CD4-positive, alpha-beta memory T cell (primary cell): ENCODE results near the gene IGFBP6. TPM values are rescaled to one million over a fixed set of nuclear protein-coding genes. Genes with fewer than 3 reads are reported as not detected.

Experiments used
- CTCF ChIA-PET: fragments of 350-600 bp; sonication (Branson Sonifier 250); formaldehyde crosslinking; loops from one replicate; lab custom pipeline; 2021; ENCODE audit warnings: inconsistent platforms; ENCODE audit not compliant: partially characterized antibody; lab: Charles Lee
- POLR2A ChIA-PET: fragments of 350-600 bp; sonication (Branson Sonifier 250); formaldehyde crosslinking; loops from one replicate; lab custom pipeline; 2021; ENCODE audit not compliant: partially characterized antibody; lab: Charles Lee
- DNase-seq, 5 donors: peaks; one replicate each; pipeline versions ENCODE4 v3.0.0 to v3.0.0-alpha.2; 2020 to 2022; ENCODE audit warnings: mixed read lengths in 1 of 5
- H3K27ac ChIP-seq: one replicate; pipeline ENCODE4 v1.7.0; 2013; ENCODE audit warnings: low read depth, low read length
- H3K27me3 ChIP-seq: 2 replicates; pipeline ENCODE4 v1.7.0; 2013; ENCODE audit warnings: mild to moderate bottlenecking, low read length, moderate library complexity; ENCODE audit not compliant: insufficient read depth
- H3K36me3 ChIP-seq: 2 replicates; pipeline ENCODE4 v1.7.0; 2013; ENCODE audit warnings: mild to moderate bottlenecking, low read length, moderate library complexity; ENCODE audit not compliant: insufficient read depth
- H3K4me1 ChIP-seq: 2 replicates; pipeline ENCODE4 v1.7.0; 2013; ENCODE audit warnings: mild to moderate bottlenecking, low read length, moderate library complexity; ENCODE audit not compliant: insufficient read depth
- H3K4me3 ChIP-seq, 2 donors: one replicate each; pipeline ENCODE4 v1.7.0; 2013; ENCODE audit warnings: low read length in 2 of 2, mild to moderate bottlenecking in 1 of 2
- H3K9me3 ChIP-seq, 2 donors: one replicate each; pipeline ENCODE4 v1.7.0; 2013; ENCODE audit warnings: low read length in 2 of 2, control low read depth in 1 of 2; ENCODE audit not compliant: control insufficient read depth in 1 of 2
- H3K27ac Mint-ChIP-seq, 7 donors: one replicate each; pipeline ENCODE4 v1.8.0; 2020 to 2021; ENCODE audit warnings: mixed read lengths in 7 of 7, mild to moderate bottlenecking in 6 of 7, inconsistent platforms in 3 of 7, moderate library complexity in 3 of 7
- H3K27me3 Mint-ChIP-seq, 2 donors: one replicate each; pipeline ENCODE4 v1.8.0; 2020 to 2021; ENCODE audit warnings: mixed read lengths in 2 of 2
- H3K36me3 Mint-ChIP-seq, 2 donors: one replicate each; pipeline ENCODE4 v1.8.0; 2020 to 2021; ENCODE audit warnings: mixed read lengths in 2 of 2, inconsistent platforms in 1 of 2, mild to moderate bottlenecking in 1 of 2
- H3K4me1 Mint-ChIP-seq, 4 donors: one replicate each; pipeline ENCODE4 v1.8.0; 2020 to 2021; ENCODE audit warnings: mixed read lengths in 4 of 4, mild to moderate bottlenecking in 1 of 4
- H3K4me3 Mint-ChIP-seq, 8 donors: one replicate each; pipeline ENCODE4 v1.8.0; 2020 to 2021; ENCODE audit warnings: mixed read lengths in 8 of 8, mild to moderate bottlenecking in 7 of 8, moderate library complexity in 6 of 8, inconsistent platforms in 3 of 8
- H3K9me3 Mint-ChIP-seq, 8 donors: one replicate each; pipeline ENCODE4 v1.8.0; 2020 to 2021; ENCODE audit warnings: mixed read lengths in 8 of 8, mild to moderate bottlenecking in 5 of 8, inconsistent platforms in 3 of 8, moderate library complexity in 1 of 8
- intact Hi-C: fragments of 100-400 bp; cut with micrococcal nuclease; formaldehyde crosslinking; loops from one replicate; pipeline ENCODE4 v1.15.1; 2023
- polyA plus RNA-seq, 2 donors: library from polyadenylated mRNA; unstranded; fragments of 300-500 nt; fragmentation: Illumina TruSeq; gene quantifications; one replicate each; pipeline ENCODE4 v1.2.3, GENCODE V29; 2021
- total RNA-seq, 2 experiments: library from RNA; stranded (reverse); gene quantifications; one replicate each; pipeline ENCODE4 v1.2.3, GENCODE V29; 2021

IGFBP6 gene
- total and polyA plus RNA-seq, 4 experiments from 2014 or later = 0.53 to 1.5 (median 0.61) TPM; not detected in 1

GRCh38 chr12:53101931-53102781 is 4.7 kb downstream of the IGFBP6 start:
- Mint-ChIP-seq H3K9me3 (no peaks in the 10 kb centered on the region), H3K4me3 (peak overlapping the region in 3 of 8 donors; percentile 23 to 74 (median 46)), H3K36me3 (peaks cover 0 to 2% of the 10 kb centered on the region in 2 donors), H3K4me1 (peaks cover 35 to 68% (median 49%) of the 10 kb centered on the region in 4 donors), H3K27me3 (no peaks in the 10 kb centered on the region), H3K27ac (peak overlapping the region; percentile 41 to 95 (median 84))
- CTCF ChIA-PET = interaction anchor here (0.6 to 14.7 kb wide), 12 partner anchors 10 to 194 kb away, joined by 3 to 511 read pairs (median 3); partner anchors contain the start of gene SPRYD3
- POLR2A ChIA-PET = interaction anchor here (1.1 to 3.1 kb wide), 9 partner anchors 10 to 99 kb away, joined by 3 to 40 read pairs (median 6); partner anchors contain the start of genes CSAD, SPRYD3 and ZNF740
- intact Hi-C loops = no loop called here
- Histone ChIP-seq H3K4me3 (no peak overlapping the region), H3K27me3 (no peaks in the 10 kb centered on the region), H3K4me1 (peaks cover 53% of the 10 kb centered on the region), H3K9me3 (no peaks in the 10 kb centered on the region), H3K36me3 (no peaks in the 10 kb centered on the region), H3K27ac (peak overlapping the region; percentile 24)
- no peak for DNase-seq

GRCh38 chr12:53102883-53103807 is 5.7 kb downstream of the IGFBP6 start, which contains the start of gene SOAT2:
Gene SOAT2 (plus strand): TSS chr12:53103486. CDS start chr12:53103578, 92 bp downstream.
- intact Hi-C loops = loop anchor here (1.0 kb wide), 1 partner anchor 37 kb away; no protein-coding TSS in a partner anchor
- Histone ChIP-seq H3K4me1 (peaks cover 45% of the 10 kb centered on the region), H3K27me3 (no peaks in the 10 kb centered on the region), H3K36me3 (no peaks in the 10 kb centered on the region), H3K27ac (peak within 1 kb of the TSS; percentile 24), H3K9me3 (no peaks in the 10 kb centered on the region), H3K4me3 (no peak within 1 kb of the TSS)
- Mint-ChIP-seq H3K4me3 (peak within 1 kb of the TSS; percentile 51 to 82 (median 72)), H3K4me1 (peaks cover 32 to 63% (median 44%) of the 10 kb centered on the region in 4 donors), H3K27me3 (no peaks in the 10 kb centered on the region), H3K27ac (peak within 1 kb of the TSS; percentile 76 to 95 (median 86)), H3K9me3 (no peaks in the 10 kb centered on the region), H3K36me3 (peaks cover 0 to 2% of the 10 kb centered on the region in 2 donors)
- CTCF ChIA-PET = interaction anchor here (0.5 to 14.7 kb wide), 15 partner anchors 11 to 218 kb away, joined by 3 to 511 read pairs (median 3); partner anchors contain the start of genes AAAS, EIF4B and SPRYD3
- DNase-seq = peak; percentile 48 to 77 (median 58)
- POLR2A ChIA-PET = interaction anchor here (0.8 to 3.1 kb wide), 11 partner anchors 9 to 398 kb away, joined by 3 to 40 read pairs (median 4); partner anchors contain the start of genes CSAD, EIF4B, SPRYD3 and TARBP2

GRCh38 chr12:53103860-53104305 is 6.4 kb downstream of the IGFBP6 start:
- peak overlapping the region; percentile 22 for H3K27ac ChIP-seq
- H3K9me3 ChIP-seq = no peaks in the 10 kb centered on the region
- H3K4me1 ChIP-seq = peaks cover 37% of the 10 kb centered on the region
- Mint-ChIP-seq H3K4me1 (peaks cover 25 to 55% (median 37%) of the 10 kb centered on the region in 4 donors), H3K36me3 (peaks cover 0 to 2% of the 10 kb centered on the region in 2 donors), H3K27me3 (no peaks in the 10 kb centered on the region), H3K27ac (peak overlapping the region; percentile 70 to 93 (median 81)), H3K4me3 (peak overlapping the region; percentile 48 to 78 (median 68)), H3K9me3 (no peaks in the 10 kb centered on the region)
- peak in 4 of 5 donors; percentile 20 to 32 (median 24) for DNase-seq
- POLR2A ChIA-PET = interaction anchor here (0.7 to 3.1 kb wide), 8 partner anchors 9 to 493 kb away, joined by 3 to 40 read pairs (median 5); partner anchors contain the start of genes CSAD, EIF4B, SPRYD3 and TARBP2
- no peak overlapping the region for H3K4me3 ChIP-seq
- no peaks in the 10 kb centered on the region for H3K36me3 ChIP-seq
- H3K27me3 ChIP-seq = no peaks in the 10 kb centered on the region
- intact Hi-C loops = loop anchor here (1.0 kb wide), 1 partner anchor 38 kb away; no protein-coding TSS in a partner anchor
- CTCF ChIA-PET = interaction anchor here (0.9 to 14.7 kb wide), 6 partner anchors 13 to 218 kb away, joined by 3 to 511 read pairs (median 4); partner anchors contain the start of genes AAAS, EIF4B and SPRYD3

- H3K27me3 ChIP-seq = no peaks in the 10 kb centered on the region
- H3K4me1 ChIP-seq = peaks cover 32% of the 10 kb centered on the region
- DNase-seq = no peak
- H3K4me3 ChIP-seq = no peak overlapping the region
- Mint-ChIP-seq H3K4me1 (peaks cover 19 to 49% (median 31%) of the 10 kb centered on the region in 4 donors), H3K4me3 (peak overlapping the region in 1 of 8 donors; percentile 13), H3K27ac (peak overlapping the region in 3 of 7 donors; percentile 57 to 87 (median 64)), H3K27me3 (no peaks in the 10 kb centered on the region), H3K9me3 (no peaks in the 10 kb centered on the region), H3K36me3 (peaks cover 0 to 2% of the 10 kb centered on the region in 2 donors)
- H3K36me3 ChIP-seq = no peaks in the 10 kb centered on the region
- H3K27ac ChIP-seq = no peak overlapping the region
- intact Hi-C loops = no loop called here
- POLR2A ChIA-PET = interaction anchor here (1.6 kb wide), 1 partner anchor 26 kb away, joined by 4 read pairs; the partner anchor contains the start of gene SPRYD3
- no peaks in the 10 kb centered on the region for H3K9me3 ChIP-seq
- CTCF ChIA-PET = interaction anchor here (1.7 kb wide), 1 partner anchor 39 kb away, joined by 9 read pairs; no protein-coding TSS in a partner anchor
These were observed 7.8 kb downstream of the IGFBP6 start for GRCh38 chr12:53105256-53105655.

GRCh38 chr12:53105712-53106439 is 8.4 kb downstream of the IGFBP6 start:
- H3K4me1 Mint-ChIP-seq = peaks cover 19 to 43% (median 29%) of the 10 kb centered on the region in 4 donors
- peak overlapping the region in 1 of 8 donors; percentile 13 for H3K4me3 Mint-ChIP-seq
- no peak overlapping the region for H3K4me3 ChIP-seq
- ChIA-PET POLR2A (interaction anchor here (1.6 kb wide), 1 partner anchor 27 kb away, joined by 4 read pairs; the partner anchor contains the start of gene SPRYD3), CTCF (interaction anchor here (1.7 kb wide), 1 partner anchor 40 kb away, joined by 9 read pairs; no protein-coding TSS in a partner anchor)
- peaks cover 32% of the 10 kb centered on the region for H3K4me1 ChIP-seq
- H3K9me3 ChIP-seq = no peaks in the 10 kb centered on the region
- H3K27ac ChIP-seq = no peak overlapping the region
- peaks cover 0 to 2% of the 10 kb centered on the region in 2 donors for H3K36me3 Mint-ChIP-seq
- H3K36me3 ChIP-seq = no peaks in the 10 kb centered on the region
- H3K9me3 Mint-ChIP-seq = no peaks in the 10 kb centered on the region
- no peaks in the 10 kb centered on the region for H3K27me3 Mint-ChIP-seq
- peak overlapping the region in 3 of 7 donors; percentile 18 to 81 (median 78) for H3K27ac Mint-ChIP-seq
- DNase-seq = no peak
- intact Hi-C loops = no loop called here
- H3K27me3 ChIP-seq = no peaks in the 10 kb centered on the region

- Mint-ChIP-seq H3K27ac (no peak overlapping the region), H3K4me1 (peaks cover 19 to 34% (median 27%) of the 10 kb centered on the region in 4 donors), H3K4me3 (no peak overlapping the region), H3K27me3 (no peaks in the 10 kb centered on the region), H3K36me3 (peaks cover 0 to 2% of the 10 kb centered on the region in 2 donors), H3K9me3 (no peaks in the 10 kb centered on the region)
- intact Hi-C loops = no loop called here
- no peak overlapping the region for H3K4me3 ChIP-seq
- H3K4me1 ChIP-seq = peaks cover 29% of the 10 kb centered on the region
- CTCF ChIA-PET = no interaction called here
- POLR2A ChIA-PET = no interaction called here
- no peak overlapping the region for H3K27ac ChIP-seq
- DNase-seq = no peak
- no peaks in the 10 kb centered on the region for H3K36me3 ChIP-seq
- H3K27me3 ChIP-seq = no peaks in the 10 kb centered on the region
- no peaks in the 10 kb centered on the region for H3K9me3 ChIP-seq
These were observed 9.7 kb downstream of the IGFBP6 start for GRCh38 chr12:53107122-53107521.
